HEK293 (cell line): ENCODE results near the gene C12orf42.
"Not testable (repeated sequence)": the region's sequence is repeated elsewhere in the genome, so short reads cannot be mapped to it uniquely, and the experiment has no call there.

Source experiments
- CTCF ChIA-PET: fragments of 350-600 bp; formaldehyde crosslinking; extraction: SDS; loops from one replicate; lab custom pipeline; 2021; ENCODE audit warnings: antibody characterized with exemption; lab: Yijun Ruan, JAX
- POLR2A ChIA-PET: fragments of 300-600 bp; formaldehyde crosslinking; extraction: SDS; loops from one replicate; lab custom pipeline; 2020; ENCODE audit warnings: antibody characterized with exemption, inconsistent platforms; lab: Yijun Ruan, JAX
- H3K27ac ChIP-seq: fragments of 200-500 bp; sonication (Bioruptor generic); 2 replicates; pipeline ENCODE4 v1.5.1; 2014; ENCODE audit warnings: low read depth, low read length, control low read depth, inconsistent platforms; ENCODE audit errors: extremely low read depth
- H3K36me3 ChIP-seq, 2 experiments: fragments of 200-500 bp in 1 of 2; sonication (Bioruptor generic) in 1 of 2; 1 replicate in 1 of 2; 2 replicates in 1 of 2; pipeline ENCODE4 v1.5.1; 2014 to 2017; ENCODE audit warnings: inconsistent platforms in 2 of 2, low read length in 2 of 2; ENCODE audit not compliant: control insufficient read depth in 2 of 2, insufficient read depth in 1 of 2
- H3K4me1 ChIP-seq: fragments of 200-500 bp; sonication (Bioruptor generic); 2 replicates; pipeline ENCODE4 v1.5.1; 2014; ENCODE audit warnings: mild to moderate bottlenecking, low read length, inconsistent platforms; ENCODE audit not compliant: control insufficient read depth, insufficient read depth
- H3K4me3 ChIP-seq: 2 replicates; pipeline ENCODE4 v1.5.1; 2011; ENCODE audit warnings: low read depth, mild to moderate bottlenecking, control low read depth, low read length, moderate library complexity
- H3K9me3 ChIP-seq: fragments of 200-500 bp; sonication (Bioruptor generic); 2 replicates; pipeline ENCODE4 v1.5.1; 2014; ENCODE audit warnings: low read depth, low read length, inconsistent platforms; ENCODE audit not compliant: control insufficient read depth, insufficient read depth
- AEBP2 ChIP-seq: fragments of 450-650 bp; formaldehyde crosslinking; IDR thresholded peaks from 2 replicates; pipeline ENCODE4 v1.5.1; 2016; ENCODE audit warnings: missing biosample characterization, missing genetic modification characterization, borderline replicate concordance
- BCL11B ChIP-seq: fragments of 450-650 bp; formaldehyde crosslinking; IDR thresholded peaks from 2 replicates; pipeline ENCODE4 v1.5.1; 2016; ENCODE audit warnings: low read depth, missing biosample characterization, missing genetic modification characterization
- IKZF3 ChIP-seq: fragments of 450-650 bp; IDR thresholded peaks from 2 replicates; pipeline ENCODE4 v1.5.0; 2018; ENCODE audit warnings: missing biosample characterization, mild to moderate bottlenecking, missing genetic modification characterization, moderate library complexity
- MEIS1 ChIP-seq: sonication (generic); formaldehyde crosslinking; IDR thresholded peaks from 2 replicates; pipeline ENCODE4 v1.8.1; 2022; ENCODE audit warnings: missing genetic modification reagents, mild to moderate bottlenecking, borderline replicate concordance
- WT1 ChIP-seq: fragments of 450-650 bp; formaldehyde crosslinking; IDR thresholded peaks from 2 replicates; pipeline ENCODE4 v1.5.1; 2016; ENCODE audit warnings: missing biosample characterization, missing genetic modification characterization
- YY2 ChIP-seq: fragments of 450-650 bp; formaldehyde crosslinking; IDR thresholded peaks from 2 replicates; pipeline ENCODE4 v1.5.1; 2016; ENCODE audit warnings: missing biosample characterization, missing genetic modification characterization
- ZBTB7A ChIP-seq: fragments of 450-650 bp; formaldehyde crosslinking; IDR thresholded peaks from 2 replicates; pipeline ENCODE4 v1.5.1; 2016; ENCODE audit warnings: low read depth, missing biosample characterization, missing genetic modification characterization
- ZNF174 ChIP-seq: fragments of 450-650 bp; formaldehyde crosslinking; IDR thresholded peaks from 2 replicates; pipeline ENCODE4 v1.5.0; 2017; ENCODE audit warnings: missing biosample characterization, mild to moderate bottlenecking, missing genetic modification characterization
- ZNF184 ChIP-seq: fragments of 450-650 bp; IDR thresholded peaks from 2 replicates; pipeline ENCODE4 v1.5.1; 2018; ENCODE audit warnings: missing biosample characterization, mild to moderate bottlenecking, missing genetic modification characterization
- ZNF2 ChIP-seq: fragments of 450-650 bp; formaldehyde crosslinking; IDR thresholded peaks from 2 replicates; pipeline ENCODE4 v1.5.1; 2016; ENCODE audit warnings: missing biosample characterization, missing genetic modification characterization
- ZNF214 ChIP-seq: fragments of 450-650 bp; formaldehyde crosslinking; IDR thresholded peaks from 2 replicates; pipeline ENCODE4 v1.5.1; 2017; ENCODE audit warnings: missing biosample characterization, mild to moderate bottlenecking, missing genetic modification characterization, borderline replicate concordance
- ZNF292 ChIP-seq: fragments of 450-650 bp; formaldehyde crosslinking; IDR thresholded peaks from 2 replicates; pipeline ENCODE4 v1.5.1; 2016; ENCODE audit warnings: low read depth, missing biosample characterization, missing genetic modification characterization, borderline replicate concordance
- ZNF366 ChIP-seq: fragments of 450-650 bp; formaldehyde crosslinking; conservative IDR thresholded peaks from 2 replicates; pipeline ENCODE4 v1.5.1; 2016; ENCODE audit warnings: missing biosample characterization, missing genetic modification characterization
- ZNF423 ChIP-seq: fragments of 450-650 bp; formaldehyde crosslinking; IDR thresholded peaks from 2 replicates; pipeline ENCODE4 v1.5.1; 2016; ENCODE audit warnings: missing biosample characterization, missing genetic modification characterization
- ZNF433 ChIP-seq: fragments of 450-650 bp; formaldehyde crosslinking; IDR thresholded peaks from 2 replicates; pipeline ENCODE4 v1.5.1; 2016; ENCODE audit warnings: missing biosample characterization, missing genetic modification characterization, low read depth
- ZNF449 ChIP-seq: fragments of 450-650 bp; formaldehyde crosslinking; IDR thresholded peaks from 2 replicates; pipeline ENCODE4 v1.5.1; 2017; ENCODE audit warnings: missing biosample characterization, mild to moderate bottlenecking, missing genetic modification characterization, moderate library complexity
- ZNF48 ChIP-seq: fragments of 450-650 bp; formaldehyde crosslinking; IDR thresholded peaks from 2 replicates; pipeline ENCODE4 v1.5.1; 2016; ENCODE audit warnings: missing biosample characterization, missing genetic modification characterization
- ZNF501 ChIP-seq: fragments of 450-650 bp; formaldehyde crosslinking; IDR thresholded peaks from 2 replicates; pipeline ENCODE4 v1.5.1; 2016; ENCODE audit warnings: missing biosample characterization, missing genetic modification characterization
- ZNF513 ChIP-seq: fragments of 450-650 bp; IDR thresholded peaks from 2 replicates; pipeline ENCODE4 v1.5.1; 2018; ENCODE audit warnings: missing biosample characterization, missing genetic modification characterization
- ZNF561 ChIP-seq: fragments of 450-650 bp; IDR thresholded peaks from 2 replicates; pipeline ENCODE4 v1.5.1; 2018; ENCODE audit warnings: missing biosample characterization, missing genetic modification characterization, borderline replicate concordance
- ZNF596 ChIP-seq: fragments of 450-650 bp; IDR thresholded peaks from 2 replicates; pipeline ENCODE4 v1.5.0; 2018; ENCODE audit warnings: missing biosample characterization, mild to moderate bottlenecking, missing genetic modification characterization, moderate library complexity
- ZNF639 ChIP-seq: fragments of 450-650 bp; formaldehyde crosslinking; IDR thresholded peaks from 2 replicates; pipeline ENCODE4 v1.5.1; 2016; ENCODE audit warnings: missing biosample characterization, missing genetic modification characterization
- ZNF747 ChIP-seq: fragments of 450-650 bp; formaldehyde crosslinking; IDR thresholded peaks from 2 replicates; pipeline ENCODE4 v1.5.1; 2016; ENCODE audit warnings: missing biosample characterization, missing genetic modification characterization
- ZNF791 ChIP-seq: fragments of 450-650 bp; formaldehyde crosslinking; IDR thresholded peaks from 2 replicates; pipeline ENCODE4 v1.5.1; 2016; ENCODE audit warnings: missing biosample characterization, missing genetic modification characterization
- ZSCAN30 ChIP-seq: fragments of 450-650 bp; IDR thresholded peaks from 2 replicates; pipeline ENCODE4 v1.5.1; 2018; ENCODE audit warnings: missing biosample characterization, mild to moderate bottlenecking, missing genetic modification characterization, moderate library complexity

The C12orf42 gene

GRCh38 chr12:103431387-103431786 is 64.4 kb downstream of the C12orf42 start (continued):
- TF ChIP-seq AEBP2 (tag by site-specific recombination): no peak
- no peak for TF ChIP-seq ZNF48 (tag by site-specific recombination)
- no peak for TF ChIP-seq ZNF2 (tag by site-specific recombination)
- no peak for TF ChIP-seq ZNF214
- no peak for TF ChIP-seq ZNF501 (tag by site-specific recombination)
- no peak for TF ChIP-seq BCL11B (tag by site-specific recombination)
- TF ChIP-seq ZNF366: no peak
- TF ChIP-seq ZBTB7A (tag by site-specific recombination): no peak
- no peak for TF ChIP-seq ZNF561
- TF ChIP-seq ZNF423 (tag by site-specific recombination): no peak
- TF ChIP-seq WT1 (tag by site-specific recombination): no peak
- TF ChIP-seq ZNF292: no peak
- TF ChIP-seq ZSCAN30 (tag by site-specific recombination): no peak
- no peak for TF ChIP-seq ZNF596 (tag by site-specific recombination)

GRCh38 chr12:103425674-103426073 is 70.1 kb downstream of the C12orf42 start:
- H3K36me3 ChIP-seq, H3K4me3 ChIP-seq, CTCF ChIA-PET, H3K4me1 ChIP-seq, H3K9me3 ChIP-seq, H3K27ac ChIP-seq: not testable (repeated sequence)
- POLR2A ChIA-PET: interaction anchor here (0.6 kb wide), 1 partner anchor 23 kb away, joined by 4 read pairs; no protein-coding TSS in a partner anchor

- H3K4me1 ChIP-seq, CTCF ChIA-PET, H3K9me3 ChIP-seq, H3K27ac ChIP-seq, POLR2A ChIA-PET, H3K4me3 ChIP-seq, H3K36me3 ChIP-seq: not testable (repeated sequence)
These were observed 70.8 kb downstream of the C12orf42 start for GRCh38 chr12:103424849-103425586.

GRCh38 chr12:103423516-103423910 is 72.3 kb downstream of the C12orf42 start:
- Histone ChIP-seq H3K4me1 (no peaks in the 10 kb centered on the region), H3K4me3 (no peak overlapping the region), H3K9me3 (no peaks in the 10 kb centered on the region), H3K27ac (no peak overlapping the region), H3K36me3 (no peaks in the 10 kb centered on the region)
- ChIA-PET CTCF (no interaction called here), POLR2A (no interaction called here)
- TF ChIP-seq ZNF791 (tag by site-specific recombination) (no peak), MEIS1 (no peak), ZNF184 (tag by site-specific recombination) (no peak), YY2 (tag by site-specific recombination) (no peak), ZNF433 (tag by site-specific recombination) (no peak), ZNF639 (tag by site-specific recombination) (no peak), ZNF214 (no peak), ZNF174 (tag by site-specific recombination) (no peak), ZNF747 (tag by site-specific recombination) (no peak), IKZF3 (tag by site-specific recombination) (no peak), ZNF513 (tag by site-specific recombination) (no peak), ZNF449 (tag by site-specific recombination) (no peak)
